ENCODE data around the gene SLC49A4.

- no peak for TF ChIP-seq CTCF (IDR thresholded peaks at IDR 0.05)
- TF ChIP-seq POLR2A (IDR thresholded peaks at IDR 0.05), result no peak
These were observed 80.8 kb downstream of the SLC49A4 start for GRCh38 chr3:122875547-122876127.
